ENCODE results near the gene SHISAL2A. TPM values are rescaled to one million over a fixed set of nuclear protein-coding genes. Genes with fewer than 3 reads are reported as not detected.

The SHISAL2A gene
- total and polyA plus RNA-seq, 10 of the 15 experiments (the other 5 are each of a cell fraction or from before 2014, with no cell fraction given) = 0.18 to 0.67 (median 0.45) TPM

DNA sequence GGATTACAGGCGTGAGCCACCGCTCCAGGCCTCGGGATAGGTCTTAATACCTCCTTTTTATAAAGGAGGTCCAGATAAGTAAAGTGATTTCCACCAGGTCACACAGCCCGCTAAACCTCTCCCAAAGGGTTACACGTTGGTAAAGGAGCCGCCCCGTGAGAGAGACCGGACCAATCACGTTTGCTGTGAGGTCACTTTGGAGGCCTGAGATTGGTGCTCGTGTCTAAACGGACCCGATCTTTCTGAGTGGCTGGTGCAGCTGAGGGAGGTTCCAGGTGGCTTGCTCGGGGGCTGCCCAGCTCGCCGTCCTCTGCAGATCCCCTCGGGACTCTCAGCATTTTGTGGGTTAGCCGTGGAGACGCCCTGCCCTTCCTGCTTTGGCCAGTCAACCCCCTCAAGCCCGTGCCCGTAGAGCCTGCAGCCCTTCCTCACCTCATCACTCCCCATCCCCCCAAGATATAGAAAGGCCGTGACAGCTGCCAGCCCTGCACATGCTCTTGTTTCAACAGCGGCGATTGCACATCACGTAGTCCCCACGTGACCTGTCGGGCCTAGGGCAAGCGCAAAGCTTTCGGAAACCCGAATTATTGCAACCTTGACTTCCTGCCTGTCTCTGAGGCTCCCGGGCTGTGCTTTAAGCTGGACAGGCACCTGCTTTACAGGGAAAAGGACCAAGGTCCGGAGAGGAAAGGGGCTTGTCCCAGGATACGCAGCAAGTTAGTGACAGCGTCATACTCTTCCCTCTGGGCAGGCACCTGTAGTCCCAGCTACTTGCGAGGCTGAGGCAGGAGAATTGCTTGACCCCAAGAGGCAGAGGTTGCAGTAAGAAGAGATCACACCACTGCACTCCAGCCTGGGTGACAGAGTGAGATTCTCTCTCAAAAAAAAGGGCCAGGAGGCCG lies 70.2 kb downstream of the SHISAL2A start:
- 4% methylated on average over 35 of the region's 35 CpGs for WGBS (ENCODE audit: insufficient coverage, insufficient replicate concordance, low lambda C conversion rate, missing lambda C conversion rate)
- DNase-seq (ENCODE audit: low read depth, low spot score) (peak; percentile 77), ATAC-seq (peak; percentile 97), FAIRE-seq (peak; percentile 70)
- Histone ChIP-seq H2AFZ (ENCODE audit: control insufficient read depth, low read depth, low read length) (peak overlapping the region; percentile 97), H4K20me1 (ENCODE audit: control insufficient read depth, insufficient read depth) (no peaks in the 10 kb centered on the region), H3K4me3 (peak overlapping the region; percentile 49; the same call in 1 of the 2 replicates), H3K79me2 (ENCODE audit: control insufficient read depth, insufficient read depth, low read length) (no peaks in the 10 kb centered on the region), H3K4me2 (ENCODE audit: control insufficient read depth, insufficient read depth) (peak overlapping the region; percentile 77), H3K9ac (ENCODE audit: control insufficient read depth, insufficient read depth, low read length) (peak overlapping the region; percentile 48; the same call in 1 of the 2 replicates), H3K36me3 (ENCODE audit: control insufficient read depth in 2 of 2, insufficient read depth in 2 of 2, low read length in 1 of 2) (no peaks in the 10 kb centered on the region), H3K4me1 (ENCODE audit: control insufficient read depth, insufficient read depth, low read length) (peaks cover 6% of the 10 kb centered on the region; the same call in 1 of the 2 replicates), H3K27ac (ENCODE audit: control insufficient read depth, insufficient read depth) (peak overlapping the region; percentile 51), H3K27me3 (replicated peaks in 1 of 2; ENCODE audit: control insufficient read depth in 2 of 2, insufficient read depth in 2 of 2, low read length in 1 of 2) (no peaks in the 10 kb centered on the region), H3K9me3 (replicated peaks; ENCODE audit: control insufficient read depth, insufficient read depth, low read length) (no peaks in the 10 kb centered on the region)
- CTCF ChIA-PET = interaction anchor here (0.6 to 1.3 kb wide), 9 partner anchors 10 to 481 kb away, joined by 3 to 6 read pairs (median 4); partner anchors contain the start of gene ECHDC2
- BruUV-seq (replicated peaks) = no TSS peak
- SMC1A ChIA-PET (ENCODE audit: uncharacterized antibody, unreplicated experiment) = interaction anchor here (0.7 to 0.9 kb wide), 3 partner anchors 9 to 218 kb away, joined by 3 read pairs; partner anchors contain the start of gene ECHDC2
- RAD21 ChIA-PET (ENCODE audit: unreplicated experiment) = interaction anchor here (0.9 to 2.7 kb wide), 6 partner anchors 23 to 298 kb away, joined by 3 to 8 read pairs (median 3); partner anchors contain the start of genes ECHDC2, PRPF38A and ZYG11B
- in situ Hi-C loops (cut with MboI) (loop anchor here (5.0 kb wide), 1 partner anchor 484 kb away; no protein-coding TSS in a partner anchor), intact Hi-C loops (cut with micrococcal nuclease; ENCODE audit: unreplicated experiment) (loop anchor here (5.0 kb wide), 3 partner anchors 124 to 219 kb away; partner anchors contain the start of genes ECHDC2 and ZYG11A)
- POLR2A ChIA-PET = interaction anchor here (0.5 to 2.1 kb wide), 5 partner anchors 22 to 629 kb away, joined by 3 to 7 read pairs (median 5); partner anchors contain the start of genes ZYG11A and ZYG11B
- TF ChIP-seq CHD4 (IDR thresholded peaks at IDR 0.05) (no peak), KAT2A (conservative IDR thresholded peaks at IDR 0.05; ENCODE audit: control insufficient read depth, low read depth, low read length) (no peak), KLF5 (IDR thresholded peaks at IDR 0.05; ENCODE audit: partially characterized antibody) (no peak), SRF (IDR thresholded peaks at IDR 0.05; ENCODE audit: low read depth in 2 of 2, low read length in 2 of 2) (no peak), NBN (IDR thresholded peaks at IDR 0.05) (peak; percentile 86), ZNF207 (IDR thresholded peaks at IDR 0.05; ENCODE audit: borderline replicate concordance) (0 out of 2 replicates have a peak, but pooled peaks have one; percentile 51), POLR2A (IDR thresholded peaks at IDR 0.05; ENCODE audit: low read depth, low read length) (peak; percentile 71), NR2C2 (IDR thresholded peaks at IDR 0.05; ENCODE audit: borderline replicate concordance, control insufficient read depth, insufficient read length, low read depth) (no peak), BHLHE40 (IDR thresholded peaks at IDR 0.05; ENCODE audit: borderline replicate concordance in 1 of 2, low read depth in 2 of 2, low read length in 1 of 2) (peak; percentile 81 to 90), POLR2AphosphoS2 (IDR thresholded peaks at IDR 0.05; ENCODE audit: low read depth, low read length) (no peak), SIN3A (IDR thresholded peaks at IDR 0.05; ENCODE audit: low read depth, low read length) (no peak), GATAD2B (conservative IDR thresholded peaks at IDR 0.05; ENCODE audit: low read depth) (no peak), ZNF24 (IDR thresholded peaks at IDR 0.05) (no peak), BRCA1 (IDR thresholded peaks at IDR 0.05; ENCODE audit: low read depth, low read length) (no peak), NFIC (IDR thresholded peaks at IDR 0.05; ENCODE audit: low read depth, low read length) (no peak)
- TF ChIP-seq, protein P1, sequence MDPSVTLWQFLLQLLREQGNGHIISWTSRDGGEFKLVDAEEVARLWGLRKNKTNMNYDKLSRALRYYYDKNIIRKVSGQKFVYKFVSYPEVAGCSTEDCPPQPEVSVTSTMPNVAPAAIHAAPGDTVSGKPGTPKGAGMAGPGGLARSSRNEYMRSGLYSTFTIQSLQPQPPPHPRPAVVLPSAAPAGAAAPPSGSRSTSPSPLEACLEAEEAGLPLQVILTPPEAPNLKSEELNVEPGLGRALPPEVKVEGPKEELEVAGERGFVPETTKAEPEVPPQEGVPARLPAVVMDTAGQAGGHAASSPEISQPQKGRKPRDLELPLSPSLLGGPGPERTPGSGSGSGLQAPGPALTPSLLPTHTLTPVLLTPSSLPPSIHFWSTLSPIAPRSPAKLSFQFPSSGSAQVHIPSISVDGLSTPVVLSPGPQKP (IDR thresholded peaks at IDR 0.05; ENCODE audit: low read depth, low read length) = no peak
- TF ChIP-seq, protein P2, sequence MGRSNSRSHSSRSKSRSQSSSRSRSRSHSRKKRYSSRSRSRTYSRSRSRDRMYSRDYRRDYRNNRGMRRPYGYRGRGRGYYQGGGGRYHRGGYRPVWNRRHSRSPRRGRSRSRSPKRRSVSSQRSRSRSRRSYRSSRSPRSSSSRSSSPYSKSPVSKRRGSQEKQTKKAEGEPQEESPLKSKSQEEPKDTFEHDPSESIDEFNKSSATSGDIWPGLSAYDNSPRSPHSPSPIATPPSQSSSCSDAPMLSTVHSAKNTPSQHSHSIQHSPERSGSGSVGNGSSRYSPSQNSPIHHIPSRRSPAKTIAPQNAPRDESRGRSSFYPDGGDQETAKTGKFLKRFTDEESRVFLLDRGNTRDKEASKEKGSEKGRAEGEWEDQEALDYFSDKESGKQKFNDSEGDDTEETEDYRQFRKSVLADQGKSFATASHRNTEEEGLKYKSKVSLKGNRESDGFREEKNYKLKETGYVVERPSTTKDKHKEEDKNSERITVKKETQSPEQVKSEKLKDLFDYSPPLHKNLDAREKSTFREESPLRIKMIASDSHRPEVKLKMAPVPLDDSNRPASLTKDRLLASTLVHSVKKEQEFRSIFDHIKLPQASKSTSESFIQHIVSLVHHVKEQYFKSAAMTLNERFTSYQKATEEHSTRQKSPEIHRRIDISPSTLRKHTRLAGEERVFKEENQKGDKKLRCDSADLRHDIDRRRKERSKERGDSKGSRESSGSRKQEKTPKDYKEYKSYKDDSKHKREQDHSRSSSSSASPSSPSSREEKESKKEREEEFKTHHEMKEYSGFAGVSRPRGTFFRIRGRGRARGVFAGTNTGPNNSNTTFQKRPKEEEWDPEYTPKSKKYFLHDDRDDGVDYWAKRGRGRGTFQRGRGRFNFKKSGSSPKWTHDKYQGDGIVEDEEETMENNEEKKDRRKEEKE (IDR thresholded peaks at IDR 0.05) = no peak
- TF ChIP-seq, protein P3, sequence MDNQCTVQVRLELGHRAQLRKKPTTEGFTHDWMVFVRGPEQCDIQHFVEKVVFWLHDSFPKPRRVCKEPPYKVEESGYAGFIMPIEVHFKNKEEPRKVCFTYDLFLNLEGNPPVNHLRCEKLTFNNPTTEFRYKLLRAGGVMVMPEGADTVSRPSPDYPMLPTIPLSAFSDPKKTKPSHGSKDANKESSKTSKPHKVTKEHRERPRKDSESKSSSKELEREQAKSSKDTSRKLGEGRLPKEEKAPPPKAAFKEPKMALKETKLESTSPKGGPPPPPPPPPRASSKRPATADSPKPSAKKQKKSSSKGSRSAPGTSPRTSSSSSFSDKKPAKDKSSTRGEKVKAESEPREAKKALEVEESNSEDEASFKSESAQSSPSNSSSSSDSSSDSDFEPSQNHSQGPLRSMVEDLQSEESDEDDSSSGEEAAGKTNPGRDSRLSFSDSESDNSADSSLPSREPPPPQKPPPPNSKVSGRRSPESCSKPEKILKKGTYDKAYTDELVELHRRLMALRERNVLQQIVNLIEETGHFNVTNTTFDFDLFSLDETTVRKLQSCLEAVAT (IDR thresholded peaks at IDR 0.05) = 0 out of 2 replicates have a peak, but pooled peaks have one; percentile 43
